Endodermal cell (in vitro differentiated cells): ENCODE measurements around the gene HOXC6. TPM values are rescaled to one million over a fixed set of nuclear protein-coding genes. Genes with fewer than 3 reads are reported as not detected.

ENCODE experiments used
- DNase-seq: peaks from one replicate; pipeline ENCODE4 v3.0.0-alpha.2; 2017
- H3K27ac ChIP-seq: 2 replicates; pipeline ENCODE4 v1.5.1; 2013; ENCODE audit warnings: mild to moderate bottlenecking, low read depth, low read length, moderate library complexity
- H3K27me3 ChIP-seq: 2 replicates; pipeline ENCODE4 v1.6.1; 2013; ENCODE audit warnings: mild to moderate bottlenecking, low read length, moderate library complexity; ENCODE audit not compliant: insufficient read depth, control insufficient read depth, poor library complexity, severe bottlenecking
- H3K36me3 ChIP-seq: 2 replicates; pipeline ENCODE4 v1.7.0; 2013; ENCODE audit warnings: mild to moderate bottlenecking, low read length, moderate library complexity; ENCODE audit not compliant: control insufficient read depth, insufficient read depth
- H3K4me1 ChIP-seq: one replicate; pipeline ENCODE4 v1.7.0; 2013; ENCODE audit warnings: low read length; ENCODE audit not compliant: control insufficient read depth, insufficient read depth
- H3K4me3 ChIP-seq: 2 replicates; pipeline ENCODE4 v1.5.1; 2013; ENCODE audit warnings: mild to moderate bottlenecking, low read length, moderate library complexity
- H3K9ac ChIP-seq: 2 replicates; pipeline ENCODE4 v1.6.1; 2013; ENCODE audit warnings: mild to moderate bottlenecking, low read length, moderate library complexity; ENCODE audit not compliant: poor library complexity, severe bottlenecking; ENCODE audit errors: extremely low read depth
- H3K9me3 ChIP-seq: 2 replicates; pipeline ENCODE4 v1.6.1; 2013; ENCODE audit warnings: mild to moderate bottlenecking, low read length, moderate library complexity; ENCODE audit not compliant: control insufficient read depth
- H3K27ac Mint-ChIP-seq: 2 replicates; pipeline ENCODE4 v1.8.0; 2020; ENCODE audit warnings: mixed read lengths
- H3K27me3 Mint-ChIP-seq: 2 replicates; pipeline ENCODE4 v1.8.0; 2021; ENCODE audit warnings: mild to moderate bottlenecking, mixed read lengths; ENCODE audit not compliant: insufficient read depth
- H3K36me3 Mint-ChIP-seq: 2 replicates; pipeline ENCODE4 v1.8.0; 2020; ENCODE audit warnings: low read depth, mixed read lengths
- H3K4me1 Mint-ChIP-seq: 2 replicates; pipeline ENCODE4 v1.8.0; 2020; ENCODE audit warnings: mixed read lengths
- H3K4me3 Mint-ChIP-seq: 2 replicates; pipeline ENCODE4 v1.8.0; 2020; ENCODE audit warnings: mild to moderate bottlenecking, moderate library complexity, mixed read lengths
- H3K9me3 Mint-ChIP-seq: 2 replicates; pipeline ENCODE4 v1.8.0; 2020; ENCODE audit warnings: mild to moderate bottlenecking, mixed read lengths
- CTCF ChIP-seq: fragments of 200-600 bp; sonication (generic); conservative IDR thresholded peaks from 2 replicates; pipeline ENCODE4 v1.5.0; 2021; ENCODE audit warnings: antibody characterized with exemption, mild to moderate bottlenecking
- WGBS, 2 experiments: methylation state at CpG; one replicate each; pipeline versions ENCODE4 v1.1.5 to v1.1.7; 2013; ENCODE audit warnings: missing lambda C conversion rate in 2 of 2, mixed read lengths in 1 of 2; ENCODE audit not compliant: insufficient coverage in 1 of 2, insufficient read length in 1 of 2; 5-methylcytosine and 5-hydroxymethylcytosine counted together
- total RNA-seq, 2 donors: library from RNA; stranded (reverse); fragmentation: NEBNext Ultra II Directional in 1 of 2; extraction: Animal tissue kit (Norgen Biotek cat#: 25700) in 1 of 2; gene quantifications; 2 replicates in 1 of 2; 3 replicates in 1 of 2; pipeline ENCODE4 v1.2.1, GENCODE V29; 2021

HOXC6 gene
- total RNA-seq, 2 donors from 2014 or later: not detected

- H3K36me3 ChIP-seq: no peaks in the 10 kb centered on the region
- H3K9ac ChIP-seq: no peak overlapping the region
- Mint-ChIP-seq H3K4me3 (no peak overlapping the region), H3K27me3 (peaks cover 100% of the 10 kb centered on the region), H3K9me3 (peaks cover 2% of the 10 kb centered on the region), H3K27ac (no peak overlapping the region), H3K36me3 (no peaks in the 10 kb centered on the region), H3K4me1 (peaks cover 3% of the 10 kb centered on the region)
- H3K27ac ChIP-seq: no peak overlapping the region
- H3K4me1 ChIP-seq: no peaks in the 10 kb centered on the region
- no peak for TF ChIP-seq CTCF
- H3K9me3 ChIP-seq: no peaks in the 10 kb centered on the region
- H3K27me3 ChIP-seq: peaks cover 100% of the 10 kb centered on the region
- H3K4me3 ChIP-seq: no peak overlapping the region
- WGBS, 2 experiments: 14 to 27% methylated on average over 10 to 18 of the region's 19 CpGs
- DNase-seq: no peak
Observed at GRCh38 chr12:54002278-54002914, 25.8 kb upstream of the HOXC6 start.

GRCh38 chr12:54002915-54003389, 25.3 kb upstream of the HOXC6 start:
- Histone ChIP-seq H3K9me3 (no peaks in the 10 kb centered on the region), H3K4me1 (no peaks in the 10 kb centered on the region), H3K36me3 (no peaks in the 10 kb centered on the region), H3K27me3 (peaks cover 100% of the 10 kb centered on the region), H3K9ac (no peak overlapping the region), H3K4me3 (no peak overlapping the region), H3K27ac (no peak overlapping the region)
- peaks cover 2% of the 10 kb centered on the region for H3K9me3 Mint-ChIP-seq
- DNase-seq: no peak
- whole genome bisulfite sequencing, 2 experiments: 24 to 28% methylated on average over 10 to 19 of the region's 19 CpGs
- H3K36me3 Mint-ChIP-seq: no peaks in the 10 kb centered on the region
- no peak for TF ChIP-seq CTCF
- peaks cover 100% of the 10 kb centered on the region for H3K27me3 Mint-ChIP-seq
- no peak overlapping the region for H3K4me3 Mint-ChIP-seq
- H3K4me1 Mint-ChIP-seq: peaks cover 3% of the 10 kb centered on the region
- H3K27ac Mint-ChIP-seq: no peak overlapping the region

GRCh38 chr12:54003625-54004024, 24.6 kb upstream of the HOXC6 start:
- peaks cover 3% of the 10 kb centered on the region for H3K4me1 Mint-ChIP-seq
- no peak for DNase-seq
- no peak overlapping the region for H3K27ac Mint-ChIP-seq
- H3K27ac ChIP-seq: no peak overlapping the region
- peaks cover 100% of the 10 kb centered on the region for H3K27me3 Mint-ChIP-seq
- no peaks in the 10 kb centered on the region for H3K9me3 ChIP-seq
- no peak overlapping the region for H3K4me3 ChIP-seq
- no peaks in the 10 kb centered on the region for H3K4me1 ChIP-seq
- 29 to 31% methylated on average over 2 to 3 of the region's 3 CpGs for WGBS, 2 experiments
- no peak for TF ChIP-seq CTCF
- H3K27me3 ChIP-seq: peaks cover 100% of the 10 kb centered on the region
- H3K4me3 Mint-ChIP-seq: no peak overlapping the region
- H3K36me3 Mint-ChIP-seq: no peaks in the 10 kb centered on the region
- H3K9me3 Mint-ChIP-seq: peaks cover 2% of the 10 kb centered on the region
- no peak overlapping the region for H3K9ac ChIP-seq
- H3K36me3 ChIP-seq: no peaks in the 10 kb centered on the region
